ENCODE results near the gene PKD1L1.

GRCh38 chr7:47808321-47808720 lies 139.9 kb downstream of the PKD1L1 start:
- no peak for TF ChIP-seq POLR2AphosphoS5 (IDR thresholded peaks at IDR 0.05)
- TF ChIP-seq, protein P1, sequence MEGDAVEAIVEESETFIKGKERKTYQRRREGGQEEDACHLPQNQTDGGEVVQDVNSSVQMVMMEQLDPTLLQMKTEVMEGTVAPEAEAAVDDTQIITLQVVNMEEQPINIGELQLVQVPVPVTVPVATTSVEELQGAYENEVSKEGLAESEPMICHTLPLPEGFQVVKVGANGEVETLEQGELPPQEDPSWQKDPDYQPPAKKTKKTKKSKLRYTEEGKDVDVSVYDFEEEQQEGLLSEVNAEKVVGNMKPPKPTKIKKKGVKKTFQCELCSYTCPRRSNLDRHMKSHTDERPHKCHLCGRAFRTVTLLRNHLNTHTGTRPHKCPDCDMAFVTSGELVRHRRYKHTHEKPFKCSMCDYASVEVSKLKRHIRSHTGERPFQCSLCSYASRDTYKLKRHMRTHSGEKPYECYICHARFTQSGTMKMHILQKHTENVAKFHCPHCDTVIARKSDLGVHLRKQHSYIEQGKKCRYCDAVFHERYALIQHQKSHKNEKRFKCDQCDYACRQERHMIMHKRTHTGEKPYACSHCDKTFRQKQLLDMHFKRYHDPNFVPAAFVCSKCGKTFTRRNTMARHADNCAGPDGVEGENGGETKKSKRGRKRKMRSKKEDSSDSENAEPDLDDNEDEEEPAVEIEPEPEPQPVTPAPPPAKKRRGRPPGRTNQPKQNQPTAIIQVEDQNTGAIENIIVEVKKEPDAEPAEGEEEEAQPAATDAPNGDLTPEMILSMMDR (IDR thresholded peaks at IDR 0.05), result no peak
- no peak for TF ChIP-seq POLR2A (IDR thresholded peaks at IDR 0.05)
- no peak for TF ChIP-seq EP300 (IDR thresholded peaks at IDR 0.05; ENCODE audit: low read depth)

All from transverse colon (tissue), 4 donors.